Stimulated activated CD4-positive, alpha-beta T cell treated with anti-CD3 and anti-CD28 coated beads, Interleukin-12 subunit alpha, Interleukin-12 subunit beta, amount 100 ng/mL, for 48 hours (primary cell): Measurements from ENCODE around the gene HUS1.
"Not testable (repeated sequence)": the region's sequence is repeated elsewhere in the genome, so short reads cannot be mapped to it uniquely, and the experiment has no call there.

Experiments used
- DNase-seq, 3 donors: peaks; one replicate each; pipeline ENCODE4 v3.0.0-alpha.2; 2020; ENCODE audit warnings: low read depth in 2 of 3, low spot score in 1 of 3

HUS1 gene

DNA sequence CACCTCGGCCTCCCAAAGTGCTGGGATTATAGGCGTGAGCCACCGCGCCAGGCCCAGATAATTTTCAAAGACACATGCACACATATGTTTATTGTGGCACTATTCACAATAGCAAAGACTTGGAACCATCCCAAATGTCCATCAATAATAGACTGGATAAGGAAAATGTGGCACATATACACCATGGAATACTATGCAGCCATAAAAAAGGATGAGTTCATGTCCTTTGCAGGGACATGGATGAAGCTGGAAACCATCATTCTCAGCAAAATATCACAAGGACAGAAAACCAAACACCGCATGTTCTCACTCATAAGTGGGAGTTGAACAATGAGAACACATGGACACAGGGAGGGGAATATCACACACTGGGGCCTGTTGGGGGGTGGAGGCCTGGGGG is 1.2 kb upstream of the HUS1 start:
- not testable (repeated sequence) for DNase-seq

DNA sequence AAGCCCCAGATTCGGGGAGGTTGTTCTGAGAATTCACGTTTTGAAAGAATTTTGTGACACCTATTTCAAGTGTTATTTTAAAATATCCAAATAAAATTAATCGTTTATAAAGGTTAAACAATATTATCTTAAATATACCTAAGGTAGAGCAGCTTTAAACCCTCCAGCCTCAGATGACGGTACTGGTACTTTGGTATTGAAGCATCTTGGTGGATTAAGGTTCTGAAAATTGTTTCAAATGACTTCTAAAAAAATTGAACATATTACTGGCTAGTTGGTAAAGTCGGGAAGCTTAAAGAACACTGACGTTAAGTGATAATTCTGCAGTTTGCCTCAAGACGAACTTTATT is 392 bp upstream of the HUS1 start:
- DNase-seq, result no peak

DNA sequence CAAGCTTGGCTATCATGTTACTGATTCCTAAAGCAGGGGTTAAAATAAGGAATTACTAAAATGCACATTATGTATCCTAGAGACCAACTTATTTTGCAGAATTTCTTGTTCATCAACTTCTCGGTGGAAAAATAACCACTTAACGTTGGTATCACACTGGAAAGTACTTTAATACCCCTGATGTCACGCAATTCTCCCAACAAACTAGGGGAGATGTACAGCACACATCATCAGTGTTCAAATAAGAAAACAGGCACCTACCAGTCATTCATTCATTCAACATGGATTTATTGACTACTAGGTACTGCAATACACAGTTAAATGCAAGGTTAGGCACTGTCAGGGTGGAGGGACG is 648 bp downstream of the HUS1 start:
- no peak for DNase-seq

DNA sequence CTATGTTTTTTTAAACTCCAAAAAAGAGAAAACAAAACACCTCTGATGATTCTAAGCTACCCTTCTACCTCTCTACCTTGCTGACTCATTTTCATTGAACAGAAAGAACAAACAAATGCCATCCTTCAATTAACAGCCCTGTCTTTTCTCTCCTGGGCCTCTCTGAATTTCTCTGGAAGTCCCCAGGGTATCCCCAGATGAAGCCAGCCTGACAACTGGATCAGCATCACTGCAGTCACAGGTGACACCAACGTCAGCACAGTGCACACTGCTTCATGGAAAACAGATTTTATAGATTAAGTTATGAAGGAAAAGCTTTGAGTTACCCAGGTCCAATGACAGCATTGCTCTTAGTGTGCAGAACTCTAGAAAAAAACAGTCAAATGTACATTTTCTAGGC is 5.7 kb downstream of the HUS1 start:
- DNase-seq, result no peak

DNA sequence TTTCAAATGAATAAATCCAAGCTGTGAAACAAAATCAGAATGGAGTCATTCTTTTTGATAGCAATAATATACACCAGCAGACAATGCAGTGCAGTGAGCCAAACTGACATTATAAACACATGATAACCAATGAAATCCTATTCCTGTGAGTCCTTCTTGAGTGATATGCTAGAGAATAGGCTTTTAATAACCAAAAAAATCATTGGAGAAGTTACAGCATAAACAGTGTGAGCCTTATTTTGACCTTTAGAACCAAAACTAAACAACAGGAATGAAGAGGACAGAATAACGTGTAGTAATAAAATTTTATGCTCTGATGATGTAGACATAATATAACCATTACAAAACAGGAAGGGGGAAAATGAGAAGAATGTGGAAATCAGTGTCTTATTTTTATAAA is 8.7 kb downstream of the HUS1 start:
- no peak for DNase-seq

DNA sequence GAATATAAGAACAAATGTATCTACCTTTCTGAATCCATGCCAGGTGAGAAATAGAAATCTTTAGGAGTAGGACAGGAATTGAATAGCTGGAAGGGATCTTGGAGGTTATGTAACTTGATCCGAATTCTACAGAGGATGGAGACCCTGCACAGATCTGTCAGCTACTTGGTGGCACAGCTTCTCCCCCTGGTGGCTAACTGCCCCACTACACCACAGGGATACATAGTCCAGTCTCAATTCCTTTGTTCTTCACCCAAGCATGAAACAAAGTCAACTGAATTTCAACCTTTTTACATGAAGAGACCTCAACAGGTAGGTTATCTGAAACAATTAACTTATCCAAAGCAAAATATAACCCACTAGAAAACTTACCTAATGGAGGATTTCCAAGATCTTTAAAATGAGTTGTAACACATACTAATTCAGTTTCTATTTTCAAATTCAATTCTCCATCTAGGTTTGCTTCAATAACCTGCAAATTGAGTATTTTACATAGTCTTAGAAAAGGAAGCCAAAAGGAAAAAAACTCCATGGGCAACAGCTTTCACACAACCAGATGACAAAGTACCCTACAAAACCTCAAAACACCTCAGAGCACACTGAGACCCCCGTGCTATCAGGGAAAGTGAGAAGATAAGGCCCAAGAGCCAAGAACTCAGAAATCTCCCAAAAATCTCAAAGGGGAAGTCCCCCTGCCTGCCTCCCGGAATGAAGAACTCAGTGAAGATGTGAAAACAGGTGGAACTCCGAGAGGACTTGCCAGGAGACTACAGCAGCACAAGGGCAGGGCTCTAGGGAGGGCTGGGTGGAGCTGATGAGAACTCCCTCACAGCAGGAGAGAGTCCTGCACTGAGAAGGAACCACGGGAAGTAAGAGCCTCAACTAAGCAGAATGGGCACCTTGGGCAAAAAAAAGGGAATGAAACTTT is 10.3 kb downstream of the HUS1 start:
- peak; percentile 26 to 59 (median 33) for DNase-seq

DNA sequence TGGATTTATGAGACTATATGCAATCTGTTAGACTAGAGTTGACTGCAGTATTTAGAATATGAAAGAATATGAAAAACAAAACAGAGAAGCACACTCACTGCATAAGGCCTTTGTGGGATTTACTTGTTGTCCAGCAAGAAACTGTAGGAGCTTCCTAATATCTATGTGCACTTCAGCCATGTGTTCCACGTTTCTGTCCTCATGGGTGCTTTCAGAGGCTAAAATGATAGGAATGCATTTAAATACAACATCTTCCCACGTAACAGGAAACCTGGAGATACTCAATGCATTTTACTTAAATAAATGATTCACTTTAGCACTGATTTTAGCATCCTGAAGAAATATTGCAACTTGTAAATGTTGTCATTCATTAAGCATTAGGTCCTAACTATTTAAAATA is 11.7 kb downstream of the HUS1 start:
- DNase-seq, result no peak

DNA sequence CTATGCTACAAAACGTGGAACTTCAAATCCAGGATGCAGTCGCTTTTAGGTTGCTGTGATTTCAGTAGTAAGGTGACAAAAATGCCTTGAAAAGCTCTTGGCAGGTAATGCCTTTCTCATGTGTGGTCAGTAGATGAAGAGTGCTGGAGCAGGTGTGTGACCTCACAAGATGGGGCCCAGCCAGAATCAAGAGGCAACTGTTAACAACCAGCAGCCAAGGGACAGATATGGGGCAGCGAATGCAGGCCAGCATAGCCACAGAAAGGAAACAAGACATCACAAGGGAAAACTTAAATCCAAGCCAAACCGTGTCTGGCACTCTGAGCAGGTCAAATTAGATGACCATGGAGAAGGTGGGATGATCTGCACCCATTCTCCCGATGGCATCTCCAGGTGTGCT is 12.3 kb downstream of the HUS1 start:
- DNase-seq, result no peak

DNA sequence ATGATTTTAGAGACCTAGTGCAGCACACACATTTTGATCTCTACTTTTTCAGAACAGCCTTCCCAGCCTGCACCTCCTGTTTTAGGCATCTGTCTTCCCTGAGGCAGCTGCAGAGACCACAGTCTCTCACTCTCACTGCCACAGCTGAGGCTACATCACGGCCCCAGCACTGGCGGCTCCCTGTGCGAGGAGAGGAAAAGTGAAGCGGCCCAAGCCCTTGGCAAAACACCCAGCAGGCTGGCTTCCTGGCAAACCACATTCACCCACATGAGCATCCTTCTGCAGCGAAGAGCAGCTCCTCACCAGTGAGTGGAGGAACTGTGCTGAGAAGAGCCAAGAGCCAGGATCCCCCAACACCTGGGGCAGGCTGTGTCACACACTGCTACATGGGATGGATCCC is 14.0 kb downstream of the HUS1 start:
- DNase-seq, result no peak

DNA sequence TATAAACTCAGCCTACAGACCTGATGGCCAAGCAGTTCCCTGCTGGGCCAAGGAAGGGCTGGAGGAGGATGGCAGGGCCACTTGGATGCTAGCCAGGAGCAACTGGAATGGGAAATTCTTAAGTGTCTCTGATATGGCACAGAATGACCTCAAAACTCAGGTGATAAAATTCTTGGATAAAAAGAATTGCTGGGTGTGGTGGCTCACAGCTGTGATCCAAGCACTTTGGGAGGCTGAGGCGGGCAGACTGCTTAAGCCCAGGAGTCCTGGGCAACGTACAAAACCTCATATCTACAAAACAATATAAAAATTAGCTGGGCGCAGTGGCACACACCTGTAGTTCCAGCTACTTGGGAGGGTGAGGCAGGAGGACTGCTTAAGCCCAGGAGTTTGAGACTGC is 17.2 kb downstream of the HUS1 start:
- DNase-seq, result no peak

DNA sequence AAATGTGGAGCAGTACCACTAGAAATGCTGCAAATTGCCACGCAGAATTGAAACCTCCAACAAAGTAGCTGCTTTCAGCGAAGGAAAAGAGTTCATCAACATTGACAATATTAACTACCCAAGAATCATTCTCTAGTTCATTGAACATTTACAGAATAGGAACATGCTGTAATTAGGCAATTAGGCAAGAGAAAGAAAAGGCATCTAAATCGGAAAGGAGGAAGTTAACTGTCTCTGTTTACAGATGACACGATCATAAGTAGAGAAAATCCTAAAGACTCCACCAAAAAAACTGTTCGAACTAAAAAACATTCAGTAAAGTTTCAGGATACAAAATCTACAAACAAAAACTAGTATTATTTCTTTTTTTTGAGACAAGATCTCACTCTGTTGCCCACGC is 22.3 kb downstream of the HUS1 start:
- DNase-seq, result no peak

DNA sequence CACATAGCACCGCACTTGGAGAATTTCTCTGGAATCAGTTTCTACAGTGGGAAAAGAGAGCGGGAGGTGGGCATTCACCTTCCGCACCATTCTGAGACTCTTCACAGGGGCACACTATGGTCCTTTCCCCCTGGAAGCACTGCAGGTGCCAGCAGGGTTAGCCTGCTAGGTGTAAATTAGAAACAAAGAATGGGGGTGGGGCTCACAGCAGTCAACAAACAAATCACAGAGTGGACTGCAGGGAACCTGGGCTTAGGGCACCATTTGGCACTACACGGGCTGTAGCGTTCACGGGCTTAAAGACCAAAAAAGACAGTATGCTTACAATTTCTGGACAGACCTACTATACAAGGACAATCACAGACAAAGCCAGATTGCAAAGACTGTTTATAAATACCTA is 23.2 kb downstream of the HUS1 start:
- DNase-seq, result no peak

DNA sequence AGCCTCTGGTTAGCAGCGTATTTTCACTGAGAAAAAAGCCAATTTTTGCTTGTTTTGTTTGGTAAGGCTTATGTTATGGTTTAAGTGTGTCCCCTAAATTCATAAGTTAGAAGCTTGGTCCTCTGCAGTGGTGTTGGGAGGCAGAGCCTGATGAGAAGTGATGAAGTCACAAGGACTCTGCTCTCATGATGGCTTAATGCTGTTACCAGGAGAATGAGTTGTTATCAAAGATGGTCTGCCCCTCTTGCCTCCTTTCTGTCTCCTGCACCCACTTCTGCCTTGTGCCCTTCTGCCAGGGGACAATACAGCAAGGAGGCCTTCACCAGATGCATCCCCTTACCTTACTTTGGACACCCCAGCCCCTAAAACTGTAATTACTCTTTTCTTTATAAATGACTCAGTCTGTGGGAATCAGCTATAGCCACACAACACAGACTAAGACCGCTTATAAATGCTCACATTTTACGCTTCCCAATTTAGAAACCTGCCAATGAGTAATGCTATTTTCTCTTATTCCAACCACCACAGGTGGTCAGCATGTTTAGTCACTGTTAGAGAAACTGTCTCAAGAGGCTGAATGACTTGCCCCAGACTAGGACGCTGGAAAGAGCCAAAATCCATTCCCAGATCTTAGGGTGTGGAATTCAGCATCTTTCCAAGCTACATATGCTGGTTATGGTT is 25.0 kb downstream of the HUS1 start:
- DNase-seq, result no peak

DNA sequence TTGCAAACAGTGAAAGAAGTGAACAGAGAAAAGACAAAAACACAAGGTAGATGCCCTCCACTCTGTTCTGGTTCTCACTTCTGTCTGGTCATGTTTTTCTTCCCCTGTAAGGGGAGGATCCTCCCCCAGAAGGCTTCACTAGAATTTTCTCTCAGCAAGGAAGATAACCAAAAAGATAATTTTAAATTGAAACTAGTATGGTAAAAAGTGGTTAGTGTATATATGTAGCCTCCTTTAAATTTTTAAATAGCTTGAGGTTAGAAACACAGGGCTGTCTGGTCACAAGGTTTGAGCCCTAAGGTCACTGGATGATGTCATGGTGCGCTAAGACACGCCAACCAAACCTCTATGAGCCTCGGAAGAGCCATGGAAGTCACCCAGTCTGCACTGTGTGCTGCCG is 25.6 kb downstream of the HUS1 start:
- DNase-seq, result no peak

DNA sequence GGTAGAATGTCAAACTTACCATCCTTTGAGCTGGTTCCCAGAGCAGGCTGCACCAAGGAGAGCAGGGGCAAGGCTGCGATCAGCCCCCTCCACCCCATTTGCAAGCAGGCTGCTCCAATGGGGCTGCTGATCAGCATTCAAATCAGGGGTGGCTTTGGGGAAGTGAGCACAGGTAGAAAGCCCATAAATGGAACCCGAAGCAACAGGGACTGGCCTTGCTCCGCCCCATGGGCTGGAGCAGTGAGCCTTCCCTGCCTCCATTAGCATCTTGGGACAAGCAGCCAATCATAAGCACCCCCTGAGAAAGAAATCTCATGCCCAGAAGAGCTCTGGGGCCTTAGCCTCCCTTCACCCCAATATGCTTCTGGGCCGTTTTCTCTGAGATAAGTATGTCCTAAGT is 27.2 kb downstream of the HUS1 start:
- DNase-seq, result no peak

DNA sequence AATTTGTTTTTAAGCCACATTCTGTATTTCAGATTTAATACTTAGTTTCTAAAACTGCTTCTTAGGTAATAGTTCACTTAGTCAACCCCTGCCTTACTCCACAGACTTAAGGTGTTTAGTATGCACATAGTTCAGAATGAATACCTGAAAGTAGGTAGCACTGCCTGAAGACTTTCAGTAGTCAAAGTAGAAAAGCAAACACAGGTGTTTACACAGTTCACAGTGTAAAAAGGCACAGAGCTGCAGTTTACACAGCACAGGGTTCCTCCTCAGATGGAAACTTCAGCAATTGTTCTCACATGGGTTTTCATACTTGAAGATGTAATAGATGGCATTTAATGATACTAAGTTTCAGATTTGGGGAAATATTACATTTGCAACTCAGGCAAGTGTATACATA is 28.0 kb downstream of the HUS1 start:
- DNase-seq, result no peak

DNA sequence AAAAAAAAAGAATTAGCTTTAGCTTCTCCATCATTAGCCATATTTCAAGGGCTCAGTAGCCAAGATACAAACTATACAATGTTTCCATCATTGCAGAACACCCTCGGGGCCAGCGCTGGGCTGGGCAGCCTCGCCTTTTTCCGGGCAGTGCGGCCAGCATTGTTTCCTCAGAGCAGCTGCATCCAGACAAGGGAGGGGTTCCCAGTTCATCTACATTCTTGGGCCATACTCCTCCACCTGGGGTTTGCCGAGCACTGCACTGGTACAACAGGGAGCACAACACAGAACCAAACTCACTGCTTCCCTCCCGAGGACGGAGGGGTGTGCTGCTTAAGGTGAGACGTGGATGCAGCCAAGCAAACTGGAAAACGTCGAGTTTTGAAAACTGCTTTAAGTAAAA is 28.7 kb downstream of the HUS1 start:
- no peak for DNase-seq

DNA sequence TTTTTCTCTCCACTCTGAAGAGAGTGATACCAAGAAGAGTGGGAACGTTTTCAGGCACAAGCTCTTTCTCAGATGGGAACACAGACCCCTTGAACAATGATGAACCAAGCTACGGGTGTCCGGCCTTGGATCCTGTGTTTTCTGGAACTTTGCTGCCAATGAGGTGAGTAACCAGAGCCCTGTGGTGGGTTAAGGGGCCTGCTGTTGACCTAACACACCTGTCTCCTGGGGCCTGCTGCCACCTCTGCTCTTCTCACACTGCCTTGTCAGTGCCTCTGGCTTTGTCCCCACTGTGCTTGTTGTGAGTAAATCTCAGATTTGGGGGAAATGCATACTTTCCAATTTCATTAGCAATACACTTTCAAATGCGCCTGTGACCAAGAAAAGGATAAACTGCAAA is 29.7 kb downstream of the HUS1 start:
- no peak for DNase-seq

DNA sequence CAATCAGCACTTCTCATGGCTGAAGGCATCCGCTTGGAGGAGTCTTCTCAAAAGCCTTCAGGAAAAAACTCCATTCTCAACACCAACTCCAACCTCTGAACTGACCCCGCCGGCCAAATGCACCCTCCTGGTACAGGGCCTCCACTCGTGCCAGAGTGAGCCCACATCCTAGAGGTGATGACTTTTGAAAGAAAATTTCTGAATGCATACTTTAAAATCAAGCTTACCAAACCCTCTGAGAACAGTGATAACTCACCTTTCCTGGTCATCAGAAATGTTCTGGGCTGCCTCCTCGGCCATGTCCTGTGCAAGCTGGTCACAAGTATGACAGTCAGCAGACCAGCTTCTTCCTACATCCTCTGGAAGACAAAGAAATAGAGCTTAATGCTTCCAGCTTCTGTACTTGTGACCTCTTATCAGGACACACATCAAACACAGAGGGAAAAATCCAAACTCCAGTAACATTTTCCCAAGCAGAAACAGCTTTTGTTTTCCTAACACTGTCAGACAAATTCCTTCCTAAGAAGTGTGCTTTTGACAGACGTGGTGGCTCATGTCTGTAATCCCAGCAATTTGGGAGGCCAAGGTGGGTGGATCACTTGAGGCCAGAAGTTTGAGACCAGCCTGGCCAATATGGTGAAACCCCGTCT is 31.1 kb downstream of the HUS1 start, which contains the start of gene PKD1L1:
Gene PKD1L1, minus strand, starts transcription at position 326 of the 650 bp plus-strand sequence. Its CDS starts 26 bp downstream, at position 300.
- DNase-seq, result no peak

DNA sequence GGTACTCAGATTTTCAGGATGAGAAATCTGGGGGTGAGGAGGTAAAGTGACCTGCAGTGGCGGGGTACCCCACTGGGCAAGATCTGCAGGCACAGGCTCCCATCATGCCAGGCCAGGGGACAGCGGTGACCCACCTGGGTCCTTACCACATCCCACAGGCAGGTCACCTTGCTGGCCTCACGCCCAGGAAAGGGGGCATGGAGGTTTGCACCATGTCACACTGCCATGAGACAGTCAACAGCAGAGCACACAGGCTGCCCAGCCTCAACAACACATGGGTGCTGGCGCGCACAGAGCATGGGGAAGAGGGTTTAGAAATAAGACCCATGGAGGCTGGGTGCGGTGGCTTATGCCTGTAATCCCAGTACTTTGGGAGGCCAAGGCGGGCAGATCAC is 32.1 kb downstream of the HUS1 start:
- no peak for DNase-seq

DNA sequence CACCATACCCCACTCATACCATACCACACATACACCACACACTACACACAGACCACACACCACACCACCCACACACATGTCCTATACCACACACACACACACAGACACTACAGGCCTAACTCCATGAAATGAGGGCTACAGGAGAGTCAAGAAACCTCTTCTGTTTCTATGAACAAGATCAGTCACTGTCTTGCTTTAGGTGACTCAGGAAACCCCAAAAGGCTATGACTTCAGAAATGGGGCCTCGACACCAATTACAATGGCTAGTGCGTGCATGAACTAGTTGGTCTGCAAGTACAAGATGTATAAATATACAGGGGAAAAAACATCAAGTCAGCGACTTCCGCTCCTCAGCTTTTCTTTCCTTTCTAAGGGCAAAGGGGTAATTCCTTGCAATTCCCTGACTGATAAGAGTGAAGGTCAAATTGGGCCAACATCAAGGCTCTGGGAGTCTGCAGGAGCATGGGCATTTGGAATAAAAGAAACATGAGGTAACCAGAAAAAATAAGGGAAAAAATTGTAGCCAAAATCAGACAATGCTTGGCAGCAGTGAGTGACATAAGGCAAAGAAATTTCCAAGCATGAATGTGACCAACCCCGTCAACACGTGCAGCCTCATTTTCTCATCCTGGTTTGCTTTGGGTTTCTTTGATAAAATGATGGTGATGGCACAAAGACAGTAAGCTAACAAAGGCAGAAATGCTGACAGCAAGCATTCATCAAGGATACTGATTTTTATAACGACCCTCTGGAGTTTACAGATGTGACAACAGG is 32.6 kb downstream of the HUS1 start:
- DNase-seq, result no peak
